ENCODE measurements around the gene EXOSC7.

DNA sequence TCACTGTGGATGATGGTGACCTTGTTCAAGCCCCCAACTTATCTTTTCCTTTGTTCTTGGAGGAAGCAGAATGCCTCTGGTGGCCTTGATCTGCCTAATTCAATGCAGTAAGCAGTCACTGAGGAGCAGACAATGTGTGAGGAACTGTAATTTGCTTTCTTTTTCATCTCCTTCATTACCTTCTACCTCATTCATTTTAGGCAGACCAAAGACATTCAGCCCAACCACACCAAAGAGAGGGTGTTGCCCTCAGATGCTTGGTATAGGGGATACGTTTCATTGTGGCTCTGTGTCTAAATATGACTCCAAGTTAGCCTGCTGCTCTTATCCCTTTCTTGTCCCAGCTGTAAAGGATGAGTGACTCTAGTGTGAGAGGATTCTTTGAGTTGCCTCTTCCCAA, 15.3 kb downstream of the EXOSC7 start:
- no peak for TF ChIP-seq YY1 (IDR thresholded peaks at IDR 0.05; ENCODE audit: insufficient read depth, insufficient read length)
- no peak for TF ChIP-seq ZNF274 (IDR thresholded peaks at IDR 0.05; ENCODE audit: low read depth, low read length)
- no peak for TF ChIP-seq SUZ12 (IDR thresholded peaks at IDR 0.05; ENCODE audit: extremely low read depth, insufficient read depth, insufficient read length)
